ENCODE results near the gene TMEM51. TPM values are rescaled to one million over a fixed set of nuclear protein-coding genes. Genes with fewer than 3 reads are reported as not detected.

TMEM51 gene
- polyA plus RNA-seq, 1 donor from 2014 or later = 1.7 TPM

DNA sequence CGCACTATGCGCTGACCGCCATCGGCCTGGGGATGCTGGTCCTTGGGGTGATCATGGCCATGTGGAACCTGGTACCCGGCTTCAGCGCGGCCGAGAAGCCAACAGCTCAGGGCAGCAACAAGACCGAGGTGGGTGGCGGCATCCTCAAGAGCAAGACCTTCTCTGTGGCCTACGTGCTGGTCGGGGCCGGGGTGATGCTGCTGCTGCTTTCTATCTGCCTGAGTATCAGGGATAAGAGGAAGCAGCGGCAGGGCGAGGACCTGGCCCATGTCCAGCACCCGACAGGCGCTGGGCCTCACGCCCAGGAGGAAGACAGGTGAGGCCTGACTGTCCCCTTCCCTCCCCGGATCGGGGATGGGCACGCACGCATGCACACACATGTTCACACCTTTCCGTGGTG, 61.6 kb downstream of the TMEM51 start:
- Histone ChIP-seq H3F3A (ENCODE audit: insufficient read depth, low read length, poor library complexity, severe bottlenecking) (no peaks in the 10 kb centered on the region), H2AFZ (ENCODE audit: low read depth, low read length) (no peak overlapping the region), H3K4me3 (ENCODE audit: low read length) (no peak overlapping the region), H3K79me2 (replicated peaks; ENCODE audit: insufficient read depth, low read length) (no peaks in the 10 kb centered on the region), H3K9ac (ENCODE audit: low read length) (no peak overlapping the region), H3K27ac (ENCODE audit: low read length) (no peak overlapping the region), H3K9me3 (ENCODE audit: low read length) (no peaks in the 10 kb centered on the region), H3K4me2 (ENCODE audit: low read length) (no peak overlapping the region), H4K20me1 (ENCODE audit: insufficient read depth) (no peaks in the 10 kb centered on the region), H3K27me3 (ENCODE audit: insufficient read depth, low read depth, low read length) (no peaks in the 10 kb centered on the region), H3K9me2 (ENCODE audit: insufficient read depth, low read length) (no peaks in the 10 kb centered on the region), H3K36me3 (ENCODE audit: insufficient read depth, low read length) (no peaks in the 10 kb centered on the region)
- TF ChIP-seq SMC3 (conservative IDR thresholded peaks at IDR 0.05; ENCODE audit: poor library complexity) (no peak), TAF1 (IDR thresholded peaks at IDR 0.05; ENCODE audit: low read depth) (no peak), RAD21 (conservative IDR thresholded peaks at IDR 0.05) (no peak), EZH2 (IDR thresholded peaks at IDR 0.05; ENCODE audit: borderline replicate concordance, insufficient read depth, low read length, poor library complexity, severe bottlenecking) (no peak), EP300 (conservative IDR thresholded peaks at IDR 0.05; ENCODE audit: poor library complexity, severe bottlenecking) (no peak), MXI1 (conservative IDR thresholded peaks at IDR 0.05; ENCODE audit: poor library complexity, severe bottlenecking) (no peak), POLR2AphosphoS5 (IDR thresholded peaks at IDR 0.05) (no peak)
- TF ChIP-seq, protein P1, sequence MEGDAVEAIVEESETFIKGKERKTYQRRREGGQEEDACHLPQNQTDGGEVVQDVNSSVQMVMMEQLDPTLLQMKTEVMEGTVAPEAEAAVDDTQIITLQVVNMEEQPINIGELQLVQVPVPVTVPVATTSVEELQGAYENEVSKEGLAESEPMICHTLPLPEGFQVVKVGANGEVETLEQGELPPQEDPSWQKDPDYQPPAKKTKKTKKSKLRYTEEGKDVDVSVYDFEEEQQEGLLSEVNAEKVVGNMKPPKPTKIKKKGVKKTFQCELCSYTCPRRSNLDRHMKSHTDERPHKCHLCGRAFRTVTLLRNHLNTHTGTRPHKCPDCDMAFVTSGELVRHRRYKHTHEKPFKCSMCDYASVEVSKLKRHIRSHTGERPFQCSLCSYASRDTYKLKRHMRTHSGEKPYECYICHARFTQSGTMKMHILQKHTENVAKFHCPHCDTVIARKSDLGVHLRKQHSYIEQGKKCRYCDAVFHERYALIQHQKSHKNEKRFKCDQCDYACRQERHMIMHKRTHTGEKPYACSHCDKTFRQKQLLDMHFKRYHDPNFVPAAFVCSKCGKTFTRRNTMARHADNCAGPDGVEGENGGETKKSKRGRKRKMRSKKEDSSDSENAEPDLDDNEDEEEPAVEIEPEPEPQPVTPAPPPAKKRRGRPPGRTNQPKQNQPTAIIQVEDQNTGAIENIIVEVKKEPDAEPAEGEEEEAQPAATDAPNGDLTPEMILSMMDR (IDR thresholded peaks at IDR 0.05; ENCODE audit: poor library complexity, severe bottlenecking) = no peak
- TF ChIP-seq, protein P2, sequence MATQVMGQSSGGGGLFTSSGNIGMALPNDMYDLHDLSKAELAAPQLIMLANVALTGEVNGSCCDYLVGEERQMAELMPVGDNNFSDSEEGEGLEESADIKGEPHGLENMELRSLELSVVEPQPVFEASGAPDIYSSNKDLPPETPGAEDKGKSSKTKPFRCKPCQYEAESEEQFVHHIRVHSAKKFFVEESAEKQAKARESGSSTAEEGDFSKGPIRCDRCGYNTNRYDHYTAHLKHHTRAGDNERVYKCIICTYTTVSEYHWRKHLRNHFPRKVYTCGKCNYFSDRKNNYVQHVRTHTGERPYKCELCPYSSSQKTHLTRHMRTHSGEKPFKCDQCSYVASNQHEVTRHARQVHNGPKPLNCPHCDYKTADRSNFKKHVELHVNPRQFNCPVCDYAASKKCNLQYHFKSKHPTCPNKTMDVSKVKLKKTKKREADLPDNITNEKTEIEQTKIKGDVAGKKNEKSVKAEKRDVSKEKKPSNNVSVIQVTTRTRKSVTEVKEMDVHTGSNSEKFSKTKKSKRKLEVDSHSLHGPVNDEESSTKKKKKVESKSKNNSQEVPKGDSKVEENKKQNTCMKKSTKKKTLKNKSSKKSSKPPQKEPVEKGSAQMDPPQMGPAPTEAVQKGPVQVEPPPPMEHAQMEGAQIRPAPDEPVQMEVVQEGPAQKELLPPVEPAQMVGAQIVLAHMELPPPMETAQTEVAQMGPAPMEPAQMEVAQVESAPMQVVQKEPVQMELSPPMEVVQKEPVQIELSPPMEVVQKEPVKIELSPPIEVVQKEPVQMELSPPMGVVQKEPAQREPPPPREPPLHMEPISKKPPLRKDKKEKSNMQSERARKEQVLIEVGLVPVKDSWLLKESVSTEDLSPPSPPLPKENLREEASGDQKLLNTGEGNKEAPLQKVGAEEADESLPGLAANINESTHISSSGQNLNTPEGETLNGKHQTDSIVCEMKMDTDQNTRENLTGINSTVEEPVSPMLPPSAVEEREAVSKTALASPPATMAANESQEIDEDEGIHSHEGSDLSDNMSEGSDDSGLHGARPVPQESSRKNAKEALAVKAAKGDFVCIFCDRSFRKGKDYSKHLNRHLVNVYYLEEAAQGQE (IDR thresholded peaks at IDR 0.05; ENCODE audit: borderline replicate concordance) = no peak

DNA sequence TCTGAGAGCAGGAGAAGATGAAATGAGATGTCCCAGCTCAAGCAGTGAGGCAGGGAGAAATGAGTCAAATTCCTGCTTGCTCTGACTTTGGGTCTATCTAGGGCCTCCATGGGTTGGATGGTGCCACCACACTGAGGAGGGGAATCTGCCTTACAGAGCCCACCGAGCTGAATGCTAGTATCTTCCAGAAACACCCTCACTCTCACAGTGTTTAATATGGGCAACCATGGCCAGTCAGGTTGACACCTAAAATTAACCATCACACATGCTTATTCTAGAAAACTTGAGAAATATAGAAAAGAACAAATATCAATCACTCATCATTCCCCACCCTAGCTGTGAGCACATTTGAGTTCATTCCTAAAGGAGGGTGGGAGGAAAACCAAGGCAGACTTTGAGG, 64.1 kb downstream of the TMEM51 start:
- Histone ChIP-seq H3F3A (ENCODE audit: insufficient read depth, low read length, poor library complexity, severe bottlenecking) (no peaks in the 10 kb centered on the region), H2AFZ (ENCODE audit: low read depth, low read length) (no peak overlapping the region), H4K20me1 (ENCODE audit: insufficient read depth) (no peaks in the 10 kb centered on the region), H3K4me3 (ENCODE audit: low read length) (no peak overlapping the region), H3K4me2 (ENCODE audit: low read length) (no peak overlapping the region), H3K9me2 (ENCODE audit: insufficient read depth, low read length) (no peaks in the 10 kb centered on the region), H3K9me3 (ENCODE audit: low read length) (no peaks in the 10 kb centered on the region), H3K9ac (ENCODE audit: low read length) (no peak overlapping the region), H3K79me2 (replicated peaks; ENCODE audit: insufficient read depth, low read length) (no peaks in the 10 kb centered on the region), H3K27me3 (ENCODE audit: insufficient read depth, low read depth, low read length) (no peaks in the 10 kb centered on the region), H3K36me3 (ENCODE audit: insufficient read depth, low read length) (no peaks in the 10 kb centered on the region), H3K27ac (ENCODE audit: low read length) (no peak overlapping the region)
- no peak for TF ChIP-seq SMC3 (conservative IDR thresholded peaks at IDR 0.05; ENCODE audit: poor library complexity)
- TF ChIP-seq TAF1 (IDR thresholded peaks at IDR 0.05; ENCODE audit: low read depth) = no peak
- TF ChIP-seq, protein P1 (IDR thresholded peaks at IDR 0.05; ENCODE audit: poor library complexity, severe bottlenecking) = no peak
- TF ChIP-seq EZH2 (IDR thresholded peaks at IDR 0.05; ENCODE audit: borderline replicate concordance, insufficient read depth, low read length, poor library complexity, severe bottlenecking) = no peak
- no peak for TF ChIP-seq POLR2AphosphoS5 (IDR thresholded peaks at IDR 0.05)
- TF ChIP-seq RAD21 (conservative IDR thresholded peaks at IDR 0.05) = no peak
- no peak for TF ChIP-seq MXI1 (conservative IDR thresholded peaks at IDR 0.05; ENCODE audit: poor library complexity, severe bottlenecking)
- no peak for TF ChIP-seq EP300 (conservative IDR thresholded peaks at IDR 0.05; ENCODE audit: poor library complexity, severe bottlenecking)
- TF ChIP-seq, protein P2 (IDR thresholded peaks at IDR 0.05; ENCODE audit: borderline replicate concordance) = no peak
